HG03432 (cell line): ENCODE measurements around the gene RNU1-4.
"Not testable (repeated sequence)": the region's sequence is repeated elsewhere in the genome, so short reads cannot be mapped to it uniquely, and the experiment has no call there.

Experiments used
- ATAC-seq: cut with Tn5 transposase; IDR thresholded peaks from one replicate; pipeline ENCODE4 v1.9.1; 2021; ENCODE audit warnings: mild to moderate bottlenecking, moderate library complexity; ENCODE audit not compliant: unreplicated experiment

The RNU1-4 gene

DNA sequence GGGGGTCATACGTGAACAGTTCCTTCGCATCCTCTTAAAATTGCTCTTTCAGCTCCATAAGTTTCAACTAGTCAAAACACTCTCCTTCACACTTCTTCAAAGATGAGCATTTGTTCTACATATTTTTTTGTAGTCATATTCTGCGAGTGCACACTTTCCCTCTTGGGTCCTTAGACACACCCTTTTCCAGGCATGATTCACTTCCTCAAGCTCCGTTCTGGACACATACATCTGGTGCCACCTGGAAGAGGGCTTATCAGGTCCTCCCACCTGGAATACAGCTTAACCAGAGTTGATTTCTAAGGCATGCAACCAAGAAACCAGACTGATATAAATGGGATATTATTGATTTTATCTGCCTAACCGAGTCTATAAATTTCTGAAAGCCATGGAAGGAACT lies 47.4 kb downstream of the RNU1-4 start:
- ATAC-seq = not testable (repeated sequence)
